SK-N-MC (cell line): ENCODE results near the gene SMIM1.
A peak's percentile ranks its signal among the peaks of the same experiment; 100 is the strongest.

Experiments
- DNase-seq: peaks from one replicate; pipeline ENCODE4 v3.0.0-alpha.2; 2011; ENCODE audit warnings: low read depth, low spot score
- H3K27ac ChIP-seq: fragments of 200-600 bp; sonication (generic); 2 replicates; pipeline ENCODE4 v1.5.1; 2016; ENCODE audit warnings: mixed run types
- H3K36me3 ChIP-seq: fragments of 200-600 bp; sonication (generic); 2 replicates; pipeline ENCODE4 v1.6.1; 2017; ENCODE audit warnings: antibody characterized with exemption, low read length, mixed read lengths; ENCODE audit not compliant: insufficient read depth
- H3K4me3 ChIP-seq: fragments of 200-600 bp; sonication (generic); 2 replicates; pipeline ENCODE4 v1.5.1; 2016
- H3K9ac ChIP-seq: fragments of 200-600 bp; sonication (generic); 2 replicates; pipeline ENCODE4 v1.8.0; 2017; ENCODE audit warnings: mixed run types, mixed read lengths; ENCODE audit not compliant: insufficient read length
- H3K9me3 ChIP-seq: fragments of 200-600 bp; sonication (generic); 2 replicates; pipeline ENCODE4 v1.6.1; 2017; ENCODE audit warnings: low read depth, mild to moderate bottlenecking, antibody characterized with exemption, low read length, moderate library complexity, mixed read lengths
- EZH2 ChIP-seq: fragments of 200-600 bp; sonication (generic); IDR thresholded peaks from one replicate; pipeline ENCODE4 v1.6.1; 2017; ENCODE audit warnings: antibody characterized with exemption
- FOXP2 ChIP-seq: optimal IDR thresholded peaks from 2 replicates; pipeline ENCODE3; 2011; ENCODE audit warnings: mild to moderate bottlenecking, moderate library complexity; ENCODE audit not compliant: insufficient read depth; ENCODE audit errors: extremely low read length, control extremely low read depth
- POLR2AphosphoS5 ChIP-seq: IDR thresholded peaks from 2 replicates; pipeline ENCODE4 v1.6.1; 2012; ENCODE audit warnings: mild to moderate bottlenecking, low read depth, low read length, borderline replicate concordance

Gene SMIM1

GRCh38 chr1:3743421-3743820 lies 29.1 kb upstream of the SMIM1 start:
- no peak for DNase-seq
- Histone ChIP-seq H3K27ac (no peak overlapping the region), H3K4me3 (no peak overlapping the region), H3K9me3 (no peaks in the 10 kb centered on the region), H3K9ac (no peak overlapping the region), H3K36me3 (peaks cover 4% of the 10 kb centered on the region; the same call in 1 of the 2 replicates)
- no peak for TF ChIP-seq EZH2
- no peak for TF ChIP-seq POLR2AphosphoS5
- no peak for TF ChIP-seq FOXP2

DNA sequence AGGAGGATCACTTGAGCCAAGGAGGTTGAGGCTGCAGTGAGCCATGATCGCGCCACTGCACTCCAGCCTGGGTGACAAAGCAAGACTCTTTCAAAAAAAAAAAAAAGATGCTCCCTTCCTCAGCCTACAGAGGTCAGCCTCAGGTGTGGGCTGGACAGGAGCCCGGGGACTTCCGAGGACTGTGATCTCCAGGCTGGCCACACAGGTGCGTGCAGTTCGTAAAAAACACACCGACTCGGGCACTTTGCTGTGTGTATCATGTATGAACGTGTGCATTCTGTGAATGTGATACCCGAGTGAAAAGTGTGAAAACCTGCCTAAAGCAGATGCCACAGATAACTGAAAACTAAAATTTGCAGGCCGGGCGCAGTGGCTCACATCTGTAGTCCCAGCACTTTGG lies 28.7 kb upstream of the SMIM1 start:
- no peak overlapping the region for H3K27ac ChIP-seq
- no peak overlapping the region for H3K9ac ChIP-seq
- H3K4me3 ChIP-seq: no peak overlapping the region
- H3K36me3 ChIP-seq: peaks cover 3% of the 10 kb centered on the region; the same call in 1 of the 2 replicates
- no peak for DNase-seq
- no peaks in the 10 kb centered on the region for H3K9me3 ChIP-seq
- TF ChIP-seq FOXP2: no peak
- no peak for TF ChIP-seq POLR2AphosphoS5
- no peak for TF ChIP-seq EZH2

DNA sequence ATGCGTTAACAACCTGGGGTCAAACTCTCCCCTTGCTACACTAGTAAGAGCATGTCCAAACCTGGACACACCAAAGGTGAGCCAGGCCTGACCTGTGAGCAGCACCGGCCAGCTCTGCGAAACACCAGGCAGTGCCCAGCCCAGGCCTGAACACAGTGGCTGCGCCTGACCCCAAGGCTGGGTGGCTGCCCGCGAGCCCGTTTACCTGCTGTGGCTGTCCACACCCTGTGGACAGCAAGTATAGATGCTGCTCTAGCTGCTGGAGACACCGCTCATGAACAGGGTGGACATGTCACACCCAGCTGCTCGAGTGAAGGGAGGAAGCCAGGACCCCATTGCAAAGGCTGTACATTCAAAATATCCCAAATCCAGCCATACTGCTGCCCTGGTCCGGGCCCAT lies 27.9 kb upstream of the SMIM1 start:
- TF ChIP-seq EZH2: no peak
- no peak for TF ChIP-seq FOXP2
- TF ChIP-seq POLR2AphosphoS5: no peak
- Histone ChIP-seq H3K9ac (no peak overlapping the region), H3K27ac (no peak overlapping the region), H3K4me3 (no peak overlapping the region), H3K36me3 (peaks cover 3% of the 10 kb centered on the region; the same call in 1 of the 2 replicates), H3K9me3 (no peaks in the 10 kb centered on the region)
- DNase-seq: no peak

DNA sequence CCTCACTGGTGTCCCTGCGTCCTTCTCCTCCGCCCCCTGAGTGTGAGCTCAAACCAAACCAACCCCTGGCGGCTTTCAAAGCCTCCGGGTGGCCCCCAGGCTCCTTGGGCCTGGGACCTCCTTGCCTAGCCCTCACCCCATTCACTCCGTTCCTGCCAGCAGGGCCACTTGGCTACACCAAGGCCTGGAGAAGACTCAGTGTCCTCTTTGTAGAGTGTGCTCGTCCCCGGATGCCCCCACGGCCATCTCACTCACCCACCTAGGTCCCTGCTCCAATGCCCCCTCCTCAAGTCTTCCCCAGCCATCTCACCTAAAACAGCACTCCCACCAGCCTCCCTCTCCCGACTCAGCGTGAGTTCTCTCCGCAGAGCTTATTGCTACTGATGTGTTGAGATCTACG lies 27.5 kb upstream of the SMIM1 start:
- Histone ChIP-seq H3K27ac (no peak overlapping the region), H3K9me3 (no peaks in the 10 kb centered on the region), H3K36me3 (peaks cover under 1% of the 10 kb centered on the region; the same call in 1 of the 2 replicates), H3K9ac (no peak overlapping the region), H3K4me3 (no peak overlapping the region)
- DNase-seq: no peak
- TF ChIP-seq FOXP2 (no peak), POLR2AphosphoS5 (no peak), EZH2 (no peak)

GRCh38 chr1:3745590-3746381 lies 26.8 kb upstream of the SMIM1 start:
- no peak for TF ChIP-seq FOXP2
- no peak for TF ChIP-seq EZH2
- TF ChIP-seq POLR2AphosphoS5: no peak
- no peaks in the 10 kb centered on the region for H3K9me3 ChIP-seq
- no peak for DNase-seq
- peak overlapping the region; percentile 83 for H3K4me3 ChIP-seq
- no peak overlapping the region for H3K9ac ChIP-seq
- no peaks in the 10 kb centered on the region; the same call in 1 of the 2 replicates for H3K36me3 ChIP-seq
- H3K27ac ChIP-seq: no peak overlapping the region

GRCh38 chr1:3746389-3746829 lies 26.1 kb upstream of the SMIM1 start:
- H3K36me3 ChIP-seq: no peaks in the 10 kb centered on the region; the same call in 1 of the 2 replicates
- H3K9ac ChIP-seq: peak overlapping the region; percentile 86
- peak overlapping the region; percentile 83 for H3K4me3 ChIP-seq
- no peak for DNase-seq
- H3K27ac ChIP-seq: no peak overlapping the region
- no peak for TF ChIP-seq EZH2
- no peak for TF ChIP-seq POLR2AphosphoS5
- TF ChIP-seq FOXP2: no peak
- no peaks in the 10 kb centered on the region for H3K9me3 ChIP-seq

GRCh38 chr1:3746830-3747521 lies 25.6 kb upstream of the SMIM1 start:
- Histone ChIP-seq H3K27ac (no peak overlapping the region), H3K36me3 (no peaks in the 10 kb centered on the region; the same call in 1 of the 2 replicates), H3K9ac (peak overlapping the region; percentile 86), H3K9me3 (no peaks in the 10 kb centered on the region), H3K4me3 (peak overlapping the region; percentile 83)
- DNase-seq: no peak
- TF ChIP-seq EZH2 (no peak), POLR2AphosphoS5 (peak; percentile 85), FOXP2 (no peak)

GRCh38 chr1:3747522-3747848 lies 25.1 kb upstream of the SMIM1 start:
- H3K9ac ChIP-seq: no peak overlapping the region
- TF ChIP-seq FOXP2 (no peak), POLR2AphosphoS5 (no peak), EZH2 (no peak)

More at GRCh38 chr1:3747522-3747848, 25.1 kb upstream of the SMIM1 start:
- no peak overlapping the region for H3K27ac ChIP-seq
- peak overlapping the region; percentile 83 for H3K4me3 ChIP-seq
- H3K9me3 ChIP-seq: no peaks in the 10 kb centered on the region
- H3K36me3 ChIP-seq: no peaks in the 10 kb centered on the region; the same call in 1 of the 2 replicates
- no peak for DNase-seq
